GM12874 (cell line): ENCODE results near the gene MAB21L3.

ENCODE experiments used
- CTCF ChIP-seq: IDR thresholded peaks from 2 replicates; pipeline ENCODE4 v1.5.1; 2011; ENCODE audit warnings: low read depth, mild to moderate bottlenecking, control low read depth, low read length, moderate library complexity; ENCODE audit not compliant: insufficient read depth

Gene MAB21L3

GRCh38 chr1:116110567-116111523, at the start of gene MAB21L3:
Gene MAB21L3, plus strand, starts transcription at chr1:116111399. Its CDS starts 1,217 bp downstream, at chr1:116112616.
- TF ChIP-seq CTCF: no peak

GRCh38 chr1:116062201-116062600, 49.0 kb upstream of the MAB21L3 start:
- TF ChIP-seq CTCF: no peak

DNA sequence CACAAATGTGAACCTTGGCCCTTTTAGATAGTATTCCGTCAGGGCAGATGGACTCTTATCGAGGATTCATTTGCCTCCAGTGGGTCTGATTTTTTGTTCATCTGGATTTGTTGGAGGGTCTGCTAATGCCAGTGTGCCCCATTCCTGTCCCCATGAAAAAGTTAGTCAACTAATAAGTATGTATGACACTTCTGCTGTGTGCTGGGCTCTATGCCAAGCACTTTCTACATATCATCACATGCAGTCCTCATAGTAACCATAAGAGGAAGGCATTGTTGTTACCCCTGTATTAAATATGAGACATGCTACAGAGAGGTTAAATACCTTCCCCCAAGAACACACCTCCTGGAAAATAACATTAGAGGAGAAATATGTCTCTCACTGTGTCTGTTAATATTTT, 46.6 kb upstream of the MAB21L3 start:
- TF ChIP-seq CTCF: no peak

- no peak for TF ChIP-seq CTCF
These were observed 44.2 kb upstream of the MAB21L3 start for GRCh38 chr1:116066868-116067565.

GRCh38 chr1:116067566-116067890, 43.7 kb upstream of the MAB21L3 start:
- no peak for TF ChIP-seq CTCF

DNA sequence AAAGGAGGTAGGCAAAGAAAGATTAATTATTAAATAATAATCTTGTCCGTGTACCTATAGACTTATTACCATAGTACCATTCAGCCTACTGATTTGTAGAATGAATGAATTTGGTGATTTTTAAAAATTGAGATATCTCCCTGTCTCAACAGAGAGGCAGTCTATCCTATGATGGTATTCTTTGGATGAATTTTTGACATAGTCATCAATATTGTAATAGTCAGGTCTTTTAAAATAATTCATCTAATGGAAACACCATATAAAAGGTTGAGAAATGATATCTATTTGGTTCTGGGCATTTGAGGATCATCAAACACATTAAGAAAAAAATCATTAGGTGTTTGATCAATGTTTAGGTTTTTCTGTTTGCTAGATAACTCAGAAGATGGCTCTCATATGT, 35.6 kb upstream of the MAB21L3 start:
- no peak for TF ChIP-seq CTCF

DNA sequence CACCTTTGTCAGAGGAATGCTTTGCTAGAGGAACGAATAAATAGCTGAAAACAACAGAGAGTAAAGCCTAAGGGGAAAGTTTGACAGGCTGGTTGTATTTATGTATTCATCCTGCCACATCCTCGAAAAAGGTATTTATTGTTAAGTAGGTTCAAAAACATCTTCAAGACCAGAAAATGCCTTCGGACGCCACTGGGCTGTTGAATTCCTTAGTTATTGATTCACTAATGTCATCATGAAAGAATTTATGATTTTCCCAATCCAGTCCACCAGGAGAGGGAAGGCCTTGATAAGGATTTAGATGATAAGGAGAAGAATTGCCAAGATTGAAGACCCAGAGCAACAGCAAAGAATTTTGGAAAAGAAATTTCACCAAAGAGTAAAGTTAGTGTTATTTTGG, 35.2 kb upstream of the MAB21L3 start:
- TF ChIP-seq CTCF: no peak
